Measurements from ENCODE around the gene XPC.
"Not testable (repeated sequence)": the region's sequence is repeated elsewhere in the genome, so short reads cannot be mapped to it uniquely, and the experiment has no call there.

XPC gene

DNA sequence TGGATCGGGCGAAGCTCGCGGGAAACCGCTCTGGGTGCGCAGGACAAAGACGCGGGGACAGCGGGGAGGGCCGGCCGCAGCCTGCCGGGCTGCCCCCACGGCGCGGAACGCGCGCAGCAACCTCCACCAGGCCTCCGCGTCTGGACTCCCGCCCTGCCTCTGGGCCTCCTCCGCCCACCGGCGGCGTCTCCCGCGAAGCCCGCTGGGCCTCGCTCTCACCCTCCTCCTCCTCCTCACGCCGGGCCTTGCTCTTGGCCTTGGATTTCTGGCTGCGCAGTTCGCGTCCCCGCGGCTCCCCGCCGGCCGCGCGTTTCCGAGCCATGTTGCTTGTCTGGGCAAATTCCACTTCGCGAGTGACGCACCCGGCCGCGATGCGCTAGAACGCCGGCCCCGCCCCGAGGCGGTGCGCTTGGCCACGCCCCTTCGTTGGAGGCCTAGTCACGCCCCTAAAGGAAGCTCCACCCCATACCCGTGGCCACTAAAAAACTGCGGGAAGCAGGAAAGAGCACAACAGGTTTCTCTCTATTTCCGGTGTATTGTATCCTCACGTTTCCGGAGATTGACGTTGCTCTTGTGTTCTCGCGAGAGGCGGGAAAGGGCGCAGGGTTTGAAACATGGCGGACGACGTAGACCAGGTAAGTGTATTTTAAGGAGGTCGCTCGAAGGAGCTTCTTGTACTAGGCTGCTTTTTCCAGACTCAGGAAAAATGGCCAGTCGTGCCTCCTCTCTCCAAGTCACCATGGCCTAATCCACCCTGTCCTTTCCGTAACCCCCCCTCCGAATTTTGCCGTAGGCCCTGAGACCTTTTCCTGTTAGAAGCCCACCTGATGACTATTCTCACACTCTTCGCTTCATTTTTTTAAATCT lies at the start of gene XPC, which contains the start of gene LSM3:
TSS of gene XPC (minus strand) at position 355 of the 867 bp plus-strand sequence. CDS start at position 322, 33 bp downstream.
TSS of gene LSM3 (plus strand) at position 571 of the 867 bp plus-strand sequence. CDS start at position 615, 44 bp downstream.
- peak within 1 kb of the TSS; percentile 99 for H3K27ac Mint-ChIP-seq
- H3K4me1 Mint-ChIP-seq (ENCODE audit: low read depth), result peaks cover 66% of the 10 kb centered on the region
- no peaks in the 10 kb centered on the region for H3K9me3 Mint-ChIP-seq (ENCODE audit: low read depth)
- H3K27me3 Mint-ChIP-seq, result no peaks in the 10 kb centered on the region
- peak within 1 kb of the TSS; percentile 90 for H3K4me3 Mint-ChIP-seq
- peaks cover 2% of the 10 kb centered on the region for H3K36me3 Mint-ChIP-seq

GRCh38 chr3:14227856-14228255 lies 49.5 kb upstream of the XPC start:
- Mint-ChIP-seq H3K27ac (no peak overlapping the region), H3K27me3 (peaks cover 12% of the 10 kb centered on the region), H3K4me3 (no peak overlapping the region), H3K4me1 (ENCODE audit: low read depth) (peaks cover 4% of the 10 kb centered on the region), H3K36me3 (no peaks in the 10 kb centered on the region), H3K9me3 (ENCODE audit: low read depth) (no peaks in the 10 kb centered on the region)

GRCh38 chr3:14226351-14226750 lies 48.0 kb upstream of the XPC start:
- H3K27me3 Mint-ChIP-seq; H3K4me3 Mint-ChIP-seq; H3K36me3 Mint-ChIP-seq; H3K4me1 Mint-ChIP-seq (ENCODE audit: low read depth); H3K9me3 Mint-ChIP-seq (ENCODE audit: low read depth); H3K27ac Mint-ChIP-seq: not testable (repeated sequence)

DNA sequence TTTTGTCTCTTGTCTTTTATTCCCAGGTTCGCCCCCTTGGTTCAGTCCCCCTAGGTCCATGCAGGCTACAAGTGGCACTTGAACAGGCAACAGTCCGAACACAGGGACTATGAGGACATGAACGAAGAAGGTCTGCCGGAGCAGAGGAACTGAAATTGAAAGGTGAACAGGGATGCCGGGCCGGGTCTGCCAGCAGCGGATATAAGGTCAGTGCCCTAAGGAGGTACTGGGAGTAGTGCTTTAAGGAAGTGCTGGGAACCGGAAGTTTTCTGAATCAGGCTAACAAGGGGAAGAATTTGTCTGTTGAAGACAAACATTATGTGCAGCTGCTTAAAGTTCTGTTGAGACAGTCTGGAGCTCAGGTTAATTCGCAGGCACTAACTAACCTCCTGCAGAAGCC lies 47.0 kb upstream of the XPC start:
- Mint-ChIP-seq H3K36me3 (peaks cover 2% of the 10 kb centered on the region), H3K27ac (no peak overlapping the region), H3K9me3 (ENCODE audit: low read depth) (peaks cover 16% of the 10 kb centered on the region), H3K4me3 (no peak overlapping the region), H3K27me3 (peaks cover 2% of the 10 kb centered on the region), H3K4me1 (ENCODE audit: low read depth) (no peaks in the 10 kb centered on the region)

DNA sequence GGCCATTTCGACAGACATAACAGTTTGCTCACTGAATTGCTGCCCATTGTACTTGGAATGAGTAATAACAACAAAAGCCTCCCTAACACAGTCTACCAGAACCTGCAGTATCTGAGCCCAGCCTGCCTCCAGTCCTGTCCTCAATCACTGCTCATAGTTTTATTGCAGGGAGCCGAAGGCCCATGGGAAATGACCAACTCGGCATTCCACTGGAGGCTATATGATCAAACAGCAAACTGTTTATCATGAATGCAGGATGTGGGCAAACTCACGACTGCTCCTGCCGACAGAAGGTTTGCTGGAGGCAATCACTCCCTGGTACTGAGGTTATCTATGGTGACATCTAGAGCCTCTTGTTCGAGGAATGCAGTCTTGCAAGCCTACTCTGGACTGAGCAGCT lies 46.5 kb upstream of the XPC start:
- Mint-ChIP-seq H3K4me1 (ENCODE audit: low read depth) (no peaks in the 10 kb centered on the region), H3K9me3 (ENCODE audit: low read depth) (peaks cover 19% of the 10 kb centered on the region), H3K27ac (no peak overlapping the region), H3K36me3 (peaks cover 6% of the 10 kb centered on the region), H3K27me3 (peaks cover 2% of the 10 kb centered on the region), H3K4me3 (no peak overlapping the region)

- H3K27me3 Mint-ChIP-seq, result peaks cover 2% of the 10 kb centered on the region
- peaks cover 20% of the 10 kb centered on the region for H3K9me3 Mint-ChIP-seq (ENCODE audit: low read depth)
- H3K4me3 Mint-ChIP-seq, result no peak overlapping the region
- H3K36me3 Mint-ChIP-seq, result peaks cover 6% of the 10 kb centered on the region
- H3K4me1 Mint-ChIP-seq (ENCODE audit: low read depth), result no peaks in the 10 kb centered on the region
- H3K27ac Mint-ChIP-seq, result no peak overlapping the region
Measured at GRCh38 chr3:14223595-14223994, 45.2 kb upstream of the XPC start.

- peaks cover 20% of the 10 kb centered on the region for H3K9me3 Mint-ChIP-seq (ENCODE audit: low read depth)
- H3K4me1 Mint-ChIP-seq (ENCODE audit: low read depth), result no peaks in the 10 kb centered on the region
- H3K27me3 Mint-ChIP-seq, result peaks cover 2% of the 10 kb centered on the region
- H3K4me3 Mint-ChIP-seq, result no peak overlapping the region
- H3K36me3 Mint-ChIP-seq, result peaks cover 6% of the 10 kb centered on the region
- no peak overlapping the region for H3K27ac Mint-ChIP-seq
Measured at GRCh38 chr3:14222900-14223594, 44.6 kb upstream of the XPC start.

DNA sequence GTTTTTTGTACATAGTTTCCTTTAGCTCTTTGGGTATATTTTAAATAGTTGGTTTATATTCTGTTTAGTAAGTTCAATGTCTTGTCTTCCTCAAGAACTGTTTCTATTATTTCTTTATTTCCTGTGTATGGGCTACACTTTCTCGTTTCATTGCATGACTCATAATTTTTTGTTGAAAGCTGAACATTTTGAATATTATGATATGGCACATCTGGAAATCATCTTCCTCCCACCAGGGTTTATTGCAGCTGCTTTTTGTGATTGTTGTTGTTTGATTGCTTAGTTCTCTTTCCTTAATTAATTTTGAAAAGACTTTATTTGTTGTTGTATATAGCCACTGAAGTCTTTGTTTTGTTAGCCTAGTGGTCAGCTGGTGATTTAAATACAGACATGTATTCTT lies 44.1 kb upstream of the XPC start:
- H3K27ac Mint-ChIP-seq, result no peak overlapping the region
- peaks cover 6% of the 10 kb centered on the region for H3K36me3 Mint-ChIP-seq
- H3K4me1 Mint-ChIP-seq (ENCODE audit: low read depth), result no peaks in the 10 kb centered on the region
- no peak overlapping the region for H3K4me3 Mint-ChIP-seq
- H3K27me3 Mint-ChIP-seq, result peaks cover 2% of the 10 kb centered on the region
- peaks cover 20% of the 10 kb centered on the region for H3K9me3 Mint-ChIP-seq (ENCODE audit: low read depth)

DNA sequence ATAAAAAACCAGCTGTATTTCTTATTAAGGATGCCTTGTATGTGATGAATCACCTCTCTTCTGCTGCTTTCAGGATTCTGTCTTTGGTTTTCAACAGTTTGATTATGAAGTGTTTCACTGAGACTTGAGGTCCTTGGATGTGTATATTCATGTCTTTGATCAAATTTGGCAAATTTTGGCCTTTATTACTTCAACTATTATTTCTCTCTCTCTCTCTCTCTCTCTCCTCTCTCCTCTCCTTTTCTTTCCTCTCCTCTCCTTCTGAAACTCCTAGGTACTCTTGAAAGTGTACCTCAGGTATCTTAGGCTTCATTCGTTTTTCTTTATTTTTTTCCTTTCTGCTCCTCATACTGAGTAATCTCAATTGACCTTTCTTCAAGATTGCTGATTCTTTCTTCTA lies 43.5 kb upstream of the XPC start:
- peaks cover 2% of the 10 kb centered on the region for H3K27me3 Mint-ChIP-seq
- no peak overlapping the region for H3K27ac Mint-ChIP-seq
- peaks cover 20% of the 10 kb centered on the region for H3K9me3 Mint-ChIP-seq (ENCODE audit: low read depth)
- no peaks in the 10 kb centered on the region for H3K4me1 Mint-ChIP-seq (ENCODE audit: low read depth)
- H3K4me3 Mint-ChIP-seq, result no peak overlapping the region
- peaks cover 6% of the 10 kb centered on the region for H3K36me3 Mint-ChIP-seq

GRCh38 chr3:14220933-14221332 lies 42.5 kb upstream of the XPC start:
- H3K27ac Mint-ChIP-seq, result no peak overlapping the region
- H3K9me3 Mint-ChIP-seq (ENCODE audit: low read depth), result peaks cover 20% of the 10 kb centered on the region
- no peak overlapping the region for H3K4me3 Mint-ChIP-seq
- peaks cover 2% of the 10 kb centered on the region for H3K27me3 Mint-ChIP-seq
- no peaks in the 10 kb centered on the region for H3K4me1 Mint-ChIP-seq (ENCODE audit: low read depth)
- peaks cover 6% of the 10 kb centered on the region for H3K36me3 Mint-ChIP-seq

- H3K4me3 Mint-ChIP-seq, result no peak overlapping the region
- H3K9me3 Mint-ChIP-seq (ENCODE audit: low read depth), result peaks cover 20% of the 10 kb centered on the region
- peaks cover 6% of the 10 kb centered on the region for H3K36me3 Mint-ChIP-seq
Measured at GRCh38 chr3:14218355-14218754, 40.0 kb upstream of the XPC start.

DNA sequence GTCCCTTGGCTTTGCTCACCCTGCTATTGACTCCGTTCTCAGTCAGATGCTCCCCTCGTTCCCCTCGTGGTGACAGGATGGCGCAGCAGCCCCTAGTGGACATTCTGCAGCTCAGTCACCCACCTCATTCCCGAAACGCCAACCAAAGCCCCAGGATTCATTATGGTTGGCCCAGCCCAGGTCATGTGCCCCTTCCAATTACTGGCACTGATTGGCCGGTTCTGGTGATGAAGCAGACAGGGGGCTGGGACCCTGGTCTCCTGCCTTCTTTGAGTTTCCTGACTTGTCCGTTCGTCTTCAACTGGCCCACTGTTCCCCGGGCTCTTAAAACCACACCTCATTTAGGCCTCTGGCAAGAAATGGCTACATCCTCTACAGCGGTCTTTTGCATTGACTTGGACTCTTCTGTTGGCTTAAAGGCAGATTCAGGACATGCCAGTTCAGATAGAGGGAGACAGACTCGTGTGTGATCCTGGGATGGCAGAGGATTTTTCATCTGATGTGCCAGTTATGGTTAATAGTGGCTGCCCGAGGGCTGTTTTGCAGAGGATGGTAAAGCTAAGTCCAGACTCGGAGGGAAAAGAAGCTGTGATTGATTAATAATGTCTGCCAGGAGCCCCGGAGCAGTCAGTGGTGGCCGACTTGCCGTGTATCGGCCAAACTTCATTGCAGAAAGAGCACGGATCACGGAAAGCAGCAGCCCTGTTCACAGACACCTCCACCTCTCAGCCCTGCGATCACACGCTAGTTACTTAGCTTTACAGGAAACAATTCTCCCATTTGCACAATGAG lies 38.1 kb upstream of the XPC start:
- Mint-ChIP-seq H3K9me3 (ENCODE audit: low read depth) (peaks cover 13% of the 10 kb centered on the region), H3K4me1 (ENCODE audit: low read depth) (no peaks in the 10 kb centered on the region), H3K27me3 (peaks cover under 1% of the 10 kb centered on the region), H3K27ac (peak overlapping the region; percentile 46), H3K36me3 (peaks cover 4% of the 10 kb centered on the region), H3K4me3 (peak overlapping the region; percentile 84)

More at GRCh38 chr3:14218355-14218754, 40.0 kb upstream of the XPC start:
- Mint-ChIP-seq H3K27ac (no peak overlapping the region), H3K4me1 (ENCODE audit: low read depth) (no peaks in the 10 kb centered on the region), H3K27me3 (peaks cover 1% of the 10 kb centered on the region)

DNA sequence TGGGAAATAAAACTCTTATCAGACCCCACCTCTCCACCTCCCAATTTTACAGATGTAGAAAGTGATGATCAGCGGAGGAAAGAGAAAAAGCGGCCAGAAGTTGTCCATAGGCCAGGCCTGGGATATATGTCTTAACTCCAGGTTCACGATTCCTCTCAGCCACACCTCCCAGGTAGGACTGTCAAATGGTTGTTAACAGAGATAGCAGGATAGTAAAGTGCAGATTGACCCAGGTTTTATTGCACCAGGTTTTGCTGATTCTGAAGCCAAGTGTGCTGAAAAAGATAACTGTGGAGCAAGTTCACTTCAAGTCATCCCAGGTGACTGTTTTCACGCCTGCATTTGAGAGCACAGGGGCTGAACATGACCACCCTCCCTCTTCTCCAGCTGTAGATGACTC lies 36.4 kb upstream of the XPC start:
- no peak overlapping the region for H3K27ac Mint-ChIP-seq
- H3K9me3 Mint-ChIP-seq (ENCODE audit: low read depth), result no peaks in the 10 kb centered on the region
- no peak overlapping the region for H3K4me3 Mint-ChIP-seq
- H3K4me1 Mint-ChIP-seq (ENCODE audit: low read depth), result no peaks in the 10 kb centered on the region
- no peaks in the 10 kb centered on the region for H3K27me3 Mint-ChIP-seq
- H3K36me3 Mint-ChIP-seq, result peaks cover 2% of the 10 kb centered on the region

GRCh38 chr3:14213066-14213774 lies 34.8 kb upstream of the XPC start:
- Mint-ChIP-seq H3K4me3 (no peak overlapping the region), H3K9me3 (ENCODE audit: low read depth) (no peaks in the 10 kb centered on the region), H3K4me1 (ENCODE audit: low read depth) (no peaks in the 10 kb centered on the region), H3K27ac (no peak overlapping the region), H3K27me3 (no peaks in the 10 kb centered on the region), H3K36me3 (peaks cover 2% of the 10 kb centered on the region)

Data from activated naive CD8-positive, alpha-beta T cell (primary cell).